HepG2 (cell line): ENCODE results near the gene CARD19. TPM values are rescaled to one million over a fixed set of nuclear protein-coding genes. Genes with fewer than 3 reads are reported as not detected.

ENCODE experiments used
- ATAC-seq: fragments of 200-7000 bp; cut with Tn5 transposase; 3 replicates; pipeline ENCODE4 v1.9.1; 2020; ENCODE audit warnings: mild to moderate bottlenecking, moderate library complexity
- BruUV-seq: library from RNA; stranded (reverse); fragments of 400-500 nt; replicated peaks from 2 replicates; lab custom pipeline; 2021; lab: Mats Ljungman, UMichigan
- CTCF ChIA-PET: fragments of 300-600 bp; formaldehyde crosslinking; extraction: SDS; loops from one replicate; lab custom pipeline; 2021; ENCODE audit warnings: low total read pairs, inconsistent platforms, low intra/inter-chr PET ratio; lab: Yijun Ruan, JAX
- POLR2A ChIA-PET: fragments of 350-600 bp; sonication (Branson Sonifier 250); formaldehyde crosslinking; loops from one replicate; lab custom pipeline; 2020; ENCODE audit warnings: antibody characterized with exemption, inconsistent platforms; lab: Yijun Ruan, JAX
- DNase-seq: peaks from one replicate; pipeline ENCODE4 v3.0.0-alpha.2; 2015; ENCODE audit warnings: low spot score
- FAIRE-seq: peaks from 3 replicates; lab custom pipeline; 2011; peaks lifted over from hg19 to GRCh38; lab: Jason Lieb, UNC
- H2AFZ ChIP-seq: one replicate; pipeline ENCODE4 v1.6.1; 2011; ENCODE audit warnings: low read length, inconsistent platforms
- H3K27ac ChIP-seq: fragments of 300-600 bp; 3 replicates; pipeline ENCODE4 v1.8.0; 2011; ENCODE audit warnings: mixed run types, mild to moderate bottlenecking, mixed read lengths, low read length, inconsistent platforms; ENCODE audit not compliant: insufficient read depth; ENCODE audit errors: extremely low read length
- H3K27me3 ChIP-seq, 2 experiments: fragments of 200-600 bp in 1 of 2; 2 replicates in 1 of 2; 3 replicates in 1 of 2; pipeline versions ENCODE4 v1.6.0 to v1.8.0; 2011; ENCODE audit warnings: low read length in 2 of 2, mild to moderate bottlenecking in 2 of 2, moderate library complexity in 2 of 2, inconsistent platforms in 1 of 2; ENCODE audit not compliant: insufficient read depth in 2 of 2, control insufficient read depth in 1 of 2
- H3K36me3 ChIP-seq, 2 experiments: fragments of 200-600 bp in 1 of 2; replicated peaks in 1 of 2; 2 replicates in 1 of 2; 3 replicates in 1 of 2; pipeline versions ENCODE4 v1.5.1 to v1.8.0; 2011; ENCODE audit warnings: low read length in 2 of 2, inconsistent platforms in 1 of 2; ENCODE audit not compliant: insufficient read depth in 2 of 2, control insufficient read depth in 1 of 2
- H3K4me1 ChIP-seq: 2 replicates; pipeline ENCODE4 v1.5.1; 2012; ENCODE audit warnings: low read length, inconsistent platforms; ENCODE audit not compliant: insufficient read depth
- H3K4me2 ChIP-seq: 2 replicates; pipeline ENCODE4 v1.6.0; 2011; ENCODE audit warnings: low read depth, low read length, inconsistent platforms
- H3K4me3 ChIP-seq, 3 experiments: fragments of 200-600 bp in 1 of 3; sonication (generic), shearing (Covaris generic) in 1 of 3; replicated peaks in 1 of 3; 2 replicates each; pipeline ENCODE4 v1.5.1; 2011 to 2016; ENCODE audit warnings: low read length in 3 of 3, inconsistent platforms in 2 of 3, low read depth in 2 of 3, mild to moderate bottlenecking in 2 of 3, control low read depth in 1 of 3, mixed read lengths in 1 of 3; ENCODE audit not compliant: insufficient read depth in 1 of 3
- H3K79me2 ChIP-seq: one replicate; pipeline ENCODE4 v1.6.1; 2011; ENCODE audit warnings: low read length, inconsistent platforms; ENCODE audit not compliant: insufficient read depth
- H3K9ac ChIP-seq: 2 replicates; pipeline ENCODE4 v1.6.0; 2011; ENCODE audit warnings: mild to moderate bottlenecking, low read depth, low read length, inconsistent platforms; ENCODE audit not compliant: insufficient read depth
- H3K9me3 ChIP-seq: 2 replicates; pipeline ENCODE4 v1.5.1; 2012; ENCODE audit warnings: mild to moderate bottlenecking, low read length
- H4K20me1 ChIP-seq: 2 replicates; pipeline ENCODE4 v1.6.0; 2011; ENCODE audit warnings: inconsistent platforms, mild to moderate bottlenecking, low read length, moderate library complexity; ENCODE audit not compliant: insufficient read depth
- FOXA1 ChIP-seq, 2 experiments: fragments of 450-650 bp in 1 of 2; sonication (generic) in 1 of 2; formaldehyde crosslinking in 1 of 2; IDR thresholded peaks; 2 replicates each; pipeline versions ENCODE4 v1.4.0 to v1.6.1; 2016 to 2020; ENCODE audit warnings: missing genetic modification reagents in 1 of 2
- PCBP1 ChIP-seq: fragments of 200-400 bp; formaldehyde crosslinking; IDR thresholded peaks from 2 replicates; pipeline ENCODE4 v1.6.1; 2017; ENCODE audit warnings: mild to moderate bottlenecking, low read depth, low read length, borderline replicate concordance
- TFAP4 ChIP-seq: sonication (generic); IDR thresholded peaks from 2 replicates; pipeline ENCODE4 v1.6.1; 2016; ENCODE audit warnings: low read depth, borderline replicate concordance
- ZFP91 ChIP-seq: sonication (generic); formaldehyde crosslinking; IDR thresholded peaks from 2 replicates; pipeline ENCODE4 v1.9.0; 2022; ENCODE audit warnings: missing genetic modification reagents, mild to moderate bottlenecking, borderline replicate concordance
- ZNF687 ChIP-seq: sonication (generic); formaldehyde crosslinking; IDR thresholded peaks from 2 replicates; pipeline ENCODE4 v1.5.1; 2020; ENCODE audit warnings: mild to moderate bottlenecking, missing genetic modification reagents, moderate library complexity
- ZSCAN29 ChIP-seq: sonication (generic); formaldehyde crosslinking; conservative IDR thresholded peaks from 2 replicates; pipeline ENCODE4 v1.4.0; 2020; ENCODE audit warnings: mild to moderate bottlenecking, missing genetic modification reagents
- WGBS: methylation state at CpG from one replicate; pipeline ENCODE4 v1.1.6; 2017; ENCODE audit warnings: low lambda C conversion rate; 5-methylcytosine and 5-hydroxymethylcytosine counted together
- in situ Hi-C: cut with HindIII; loops from 2 replicates; pipeline ENCODE4 v1.10.0; 2017; ENCODE audit warnings: low pct_unique_long_range_greater_than_20kb; ENCODE audit not compliant: extremely low pct_ligation_motif_present
- intact Hi-C: fragments of 100-400 bp; cut with micrococcal nuclease; formaldehyde crosslinking; loops from one replicate; pipeline ENCODE4 v1.10.0; 2022; ENCODE audit not compliant: unreplicated experiment
- polyA plus RNA-seq, 8 experiments: library from polyadenylated mRNA; depleted of rRNA in 3 of 8; stranded (reverse) in 7 of 8; unstranded in 1 of 8; fragments of >200 nt; fragmentation: Illumina TruSeq in 4 of 8; extraction: Trizol in 4 of 8; gene quantifications; 2 replicates each; pipeline versions ENCODE4 v1.2.1 to v1.2.3, GENCODE V29; 2011 to 2016; ENCODE audit warnings: low read depth in 4 of 8, missing spikeins in 1 of 8, mixed read lengths in 1 of 8; ENCODE audit not compliant: insufficient read depth in 1 of 8
- total RNA-seq, 5 experiments: library from RNA; depleted of rRNA; stranded (reverse); fragments of >200 nt; fragmentation: Illumina TruSeq; extraction: Trizol; gene quantifications; 2 replicates each; pipeline ENCODE4 v1.2.3, GENCODE V29; 2016; ENCODE audit warnings: low read depth in 1 of 5

Gene CARD19
- total and polyA plus RNA-seq, 2 of the 13 experiments (the other 11 are each of a cell fraction or from before 2014, with no cell fraction given) = 18.4 to 47.2 TPM

- FAIRE-seq (no peak), DNase-seq (no peak)
- CTCF ChIA-PET = no interaction called here
- TF ChIP-seq PCBP1 (no peak), ZSCAN29 (CRISPR knock-in tag) (no peak), ZNF687 (0 out of 2 replicates have a peak, but pooled peaks have one; percentile 26), TFAP4 (peak; percentile 65; the same call in 1 of the 2 replicates), ZFP91 (CRISPR knock-in tag) (peak; percentile 96), FOXA1 (IDR thresholded peaks at IDR 0.05) (no peak), FOXA1 (CRISPR knock-in tag; IDR thresholded peaks at IDR 0.05) (peak; percentile 67)
- TF ChIP-seq, all 625 proteins: peak for 4
- ATAC-seq = no peak
- Histone ChIP-seq H3K4me2 (peak overlapping the region; percentile 65), H3K27ac (no peak overlapping the region), H4K20me1 (no peaks in the 10 kb centered on the region), H3K4me3 (peak overlapping the region in 2 of 3 experiments; percentile 7 to 54; a peak in 3 of 6 replicates), H3K9me3 (no peaks in the 10 kb centered on the region), H3K36me3 (peaks cover 0 to 2% of the 10 kb centered on the region in 2 experiments; a peak in 2 of 5 replicates), H2AFZ (no peak overlapping the region), H3K9ac (no peak overlapping the region), H3K27me3 (peaks cover 3 to 6% of the 10 kb centered on the region in 2 experiments; a peak in 1 of 5 replicates), H3K79me2 (peaks cover 25% of the 10 kb centered on the region), H3K4me1 (peaks cover 77% of the 10 kb centered on the region)
- in situ Hi-C loops (no loop called here), intact Hi-C loops (no loop called here)
- 32% methylated on average over 6 of the region's 11 CpGs for WGBS
- BruUV-seq = no TSS peak
- POLR2A ChIA-PET = interaction anchor here (1.0 to 7.5 kb wide), 3 partner anchors 10 to 18 kb away, joined by 4 to 195 read pairs (median 16); no protein-coding TSS in a partner anchor
Measured at GRCh38 chr9:93136011-93136440, 40.0 kb downstream of the CARD19 start.
